HUES64 (cell line): ENCODE data around the gene RPP21.

Experiments
- H3K27ac ChIP-seq: 2 replicates; pipeline ENCODE4 v1.7.0; 2013; ENCODE audit warnings: low read depth, low read length, inconsistent platforms
- H3K27me3 ChIP-seq: 2 replicates; pipeline ENCODE4 v1.6.1; 2013; ENCODE audit warnings: mild to moderate bottlenecking, low read length; ENCODE audit not compliant: insufficient read depth
- H3K36me3 ChIP-seq: 2 replicates; pipeline ENCODE4 v1.6.1; 2013; ENCODE audit warnings: mild to moderate bottlenecking, low read length; ENCODE audit not compliant: insufficient read depth
- H3K4me1 ChIP-seq: 2 replicates; pipeline ENCODE4 v1.6.1; 2013; ENCODE audit warnings: mild to moderate bottlenecking, low read length, moderate library complexity; ENCODE audit not compliant: insufficient read depth
- H3K4me3 ChIP-seq: 2 replicates; pipeline ENCODE4 v1.5.1; 2013; ENCODE audit warnings: mild to moderate bottlenecking, low read length, moderate library complexity
- H3K9ac ChIP-seq: 2 replicates; pipeline ENCODE4 v1.6.1; 2013; ENCODE audit warnings: mild to moderate bottlenecking, low read depth, low read length
- H3K9me3 ChIP-seq: 2 replicates; pipeline ENCODE4 v1.6.1; 2013; ENCODE audit warnings: low read depth, low read length; ENCODE audit not compliant: insufficient read depth
- WGBS: fragments of 150-250, 120-280 bp; methylation state at CpG from one replicate; pipeline ENCODE4 v1.1.7; 2013; ENCODE audit warnings: missing lambda C conversion rate; 5-methylcytosine and 5-hydroxymethylcytosine counted together

RPP21 gene

GRCh38 chr6:30321692-30322388 is 23.1 kb upstream of the RPP21 start:
- Histone ChIP-seq H3K27ac (peak overlapping the region; percentile 41), H3K9me3 (0 out of 2 replicates have a peak, but pooled peaks cover 2% of the 10 kb centered on the region), H3K4me3 (peak overlapping the region; percentile 18), H3K36me3 (peaks cover 13% of the 10 kb centered on the region), H3K9ac (peak overlapping the region; percentile 6; the same call in 1 of the 2 replicates), H3K27me3 (no peaks in the 10 kb centered on the region), H3K4me1 (peaks cover 45% of the 10 kb centered on the region)
- 62% methylated on average over 6 of the region's 6 CpGs for WGBS

GRCh38 chr6:30322527-30323501 is 22.1 kb upstream of the RPP21 start:
- H3K27ac ChIP-seq: peak overlapping the region; percentile 41; the same call in 1 of the 2 replicates
- H3K36me3 ChIP-seq: peaks cover 11% of the 10 kb centered on the region
- H3K9ac ChIP-seq: peak overlapping the region; percentile 6; the same call in 1 of the 2 replicates
- 79% methylated on average over 20 of the region's 20 CpGs for WGBS
- H3K27me3 ChIP-seq: no peaks in the 10 kb centered on the region
- H3K4me1 ChIP-seq: peaks cover 48% of the 10 kb centered on the region
- peak overlapping the region; percentile 18 for H3K4me3 ChIP-seq
- H3K9me3 ChIP-seq: 0 out of 2 replicates have a peak, but pooled peaks cover 2% of the 10 kb centered on the region

GRCh38 chr6:30323806-30324205 is 21.1 kb upstream of the RPP21 start:
- WGBS: 92% methylated on average over 1 of the region's 1 CpG

GRCh38 chr6:30325150-30325872 is 19.6 kb upstream of the RPP21 start:
- H3K36me3 ChIP-seq: peaks cover 21% of the 10 kb centered on the region
- peak overlapping the region; percentile 66; the same call in 1 of the 2 replicates for H3K27ac ChIP-seq
- peak overlapping the region; percentile 79 for H3K4me3 ChIP-seq
- peaks cover 40% of the 10 kb centered on the region for H3K4me1 ChIP-seq
- no peaks in the 10 kb centered on the region for H3K9me3 ChIP-seq
- H3K9ac ChIP-seq: peak overlapping the region; percentile 90; the same call in 1 of the 2 replicates
- H3K27me3 ChIP-seq: no peaks in the 10 kb centered on the region
- under 1% methylated on average over 9 of the region's 10 CpGs for WGBS

More at GRCh38 chr6:30323806-30324205, 21.1 kb upstream of the RPP21 start:
- Histone ChIP-seq H3K4me3 (peak overlapping the region; percentile 79; the same call in 1 of the 2 replicates), H3K27me3 (no peaks in the 10 kb centered on the region), H3K4me1 (peaks cover 46% of the 10 kb centered on the region), H3K9me3 (0 out of 2 replicates have a peak, but pooled peaks cover 2% of the 10 kb centered on the region), H3K27ac (no peak overlapping the region), H3K9ac (no peak overlapping the region), H3K36me3 (peaks cover 11% of the 10 kb centered on the region)

- H3K9me3 ChIP-seq: no peaks in the 10 kb centered on the region
- peak overlapping the region; percentile 79 for H3K4me3 ChIP-seq
- H3K27ac ChIP-seq: peak overlapping the region; percentile 93
- H3K4me1 ChIP-seq: peaks cover 38% of the 10 kb centered on the region
- WGBS: under 1% methylated on average over 29 of the region's 29 CpGs
- peak overlapping the region; percentile 90 for H3K9ac ChIP-seq
- H3K36me3 ChIP-seq: peaks cover 27% of the 10 kb centered on the region
- no peaks in the 10 kb centered on the region for H3K27me3 ChIP-seq
These were observed 19.0 kb upstream of the RPP21 start for GRCh38 chr6:30325873-30326525.

- H3K27ac ChIP-seq: peak within 1 kb of the TSS; percentile 93
- peak within 1 kb of the TSS; percentile 90 for H3K9ac ChIP-seq
- H3K27me3 ChIP-seq: no peaks in the 10 kb centered on the region
- under 1% methylated on average over 90 of the region's 90 CpGs for WGBS
- no peaks in the 10 kb centered on the region for H3K9me3 ChIP-seq
- H3K4me3 ChIP-seq: peak within 1 kb of the TSS; percentile 79
- H3K4me1 ChIP-seq: peaks cover 32% of the 10 kb centered on the region
- peaks cover 33% of the 10 kb centered on the region for H3K36me3 ChIP-seq
These were observed 18.3 kb upstream of the RPP21 start, which contains the start of gene TRIM39 for GRCh38 chr6:30326526-30327231. TSS of gene TRIM39 (plus strand) at chr6:30326927. CDS start at chr6:30329318, 2,391 bp downstream.

- peaks cover 39% of the 10 kb centered on the region for H3K36me3 ChIP-seq
- H3K9ac ChIP-seq: peak overlapping the region; percentile 90
- H3K4me1 ChIP-seq: peaks cover 26% of the 10 kb centered on the region
- H3K27ac ChIP-seq: peak overlapping the region; percentile 93
- no peaks in the 10 kb centered on the region for H3K27me3 ChIP-seq
- H3K9me3 ChIP-seq: no peaks in the 10 kb centered on the region
- WGBS: 8% methylated on average over 16 of the region's 17 CpGs
- H3K4me3 ChIP-seq: peak overlapping the region; percentile 79
These were observed 17.7 kb upstream of the RPP21 start for GRCh38 chr6:30327232-30327746.

GRCh38 chr6:30328397-30328796 is 16.6 kb upstream of the RPP21 start:
- H3K27me3 ChIP-seq: no peaks in the 10 kb centered on the region
- H3K27ac ChIP-seq: no peak overlapping the region
- peaks cover 19% of the 10 kb centered on the region for H3K4me1 ChIP-seq
- H3K4me3 ChIP-seq: no peak overlapping the region
- H3K9ac ChIP-seq: no peak overlapping the region
- H3K36me3 ChIP-seq: peaks cover 48% of the 10 kb centered on the region
- H3K9me3 ChIP-seq: no peaks in the 10 kb centered on the region

- H3K9me3 ChIP-seq: no peaks in the 10 kb centered on the region
- no peaks in the 10 kb centered on the region for H3K27me3 ChIP-seq
- WGBS: 96% methylated on average over 12 of the region's 12 CpGs
- H3K4me3 ChIP-seq: no peak overlapping the region
- no peak overlapping the region for H3K27ac ChIP-seq
- H3K4me1 ChIP-seq: peaks cover 10% of the 10 kb centered on the region; the same call in 1 of the 2 replicates
- peaks cover 54% of the 10 kb centered on the region for H3K36me3 ChIP-seq
- H3K9ac ChIP-seq: no peak overlapping the region
These were observed 15.6 kb upstream of the RPP21 start for GRCh38 chr6:30329331-30329730.
